Activated CD8-positive, alpha-beta memory T cell treated with anti-CD3 and anti-CD28 coated beads, Interleukin-2, amount 50 U/mL, for 1 hour (primary cell): ENCODE data around the gene TMEM43.
"Not testable (repeated sequence)": the region's sequence is repeated elsewhere in the genome, so short reads cannot be mapped to it uniquely, and the experiment has no call there.

Experiments
- DNase-seq: peaks from one replicate; pipeline ENCODE4 v3.0.0-alpha.2; 2020; ENCODE audit errors: extremely low read depth

The TMEM43 gene

GRCh38 chr3:14124615-14125192, at the start of gene TMEM43, which contains the start of gene CHCHD4:
TSS of gene TMEM43 (plus strand) at chr3:14125052. CDS start at chr3:14125194, 142 bp downstream.
TSS of gene CHCHD4 (minus strand) at chr3:14124870. CDS start at chr3:14124676, 194 bp downstream.
- DNase-seq, result peak; percentile 98

GRCh38 chr3:14075233-14075632, 49.6 kb upstream of the TMEM43 start:
- DNase-seq, result not testable (repeated sequence)

- DNase-seq, result no peak
Observed at GRCh38 chr3:14077310-14077709, 47.5 kb upstream of the TMEM43 start.

GRCh38 chr3:14082108-14082657, 42.7 kb upstream of the TMEM43 start:
- DNase-seq, result no peak

- DNase-seq, result not testable (repeated sequence)
Observed at GRCh38 chr3:14087461-14087860, 37.4 kb upstream of the TMEM43 start.

GRCh38 chr3:14091959-14092358, 32.9 kb upstream of the TMEM43 start:
- DNase-seq, result not testable (repeated sequence)

- no peak for DNase-seq
Observed at GRCh38 chr3:14092464-14092863, 32.4 kb upstream of the TMEM43 start.

GRCh38 chr3:14093831-14094230, 31.0 kb upstream of the TMEM43 start:
- no peak for DNase-seq

GRCh38 chr3:14096742-14097141, 28.1 kb upstream of the TMEM43 start:
- DNase-seq, result no peak

- DNase-seq, result no peak
Observed at GRCh38 chr3:14097616-14098391, 27.0 kb upstream of the TMEM43 start.

- not testable (repeated sequence) for DNase-seq
Observed at GRCh38 chr3:14109821-14110220, 15.0 kb upstream of the TMEM43 start.

GRCh38 chr3:14110699-14111098, 14.2 kb upstream of the TMEM43 start:
- DNase-seq, result no peak

GRCh38 chr3:14113965-14114635, 10.8 kb upstream of the TMEM43 start:
- DNase-seq, result no peak

- DNase-seq, result no peak
Observed at GRCh38 chr3:14117468-14118399, 7.1 kb upstream of the TMEM43 start.

GRCh38 chr3:14118400-14119381, 6.2 kb upstream of the TMEM43 start:
- no peak for DNase-seq

- DNase-seq, result no peak
Observed at GRCh38 chr3:14119651-14120050, 5.2 kb upstream of the TMEM43 start.

- no peak for DNase-seq
Observed at GRCh38 chr3:14120111-14120920, 4.5 kb upstream of the TMEM43 start.

GRCh38 chr3:14120921-14121448, 3.9 kb upstream of the TMEM43 start:
- not testable (repeated sequence) for DNase-seq

GRCh38 chr3:14121859-14122258, 3.0 kb upstream of the TMEM43 start:
- DNase-seq, result no peak
